Nephron progenitor cell (in vitro differentiated cells): ENCODE measurements around the gene MAPK12.

Source experiments
- DNase-seq: peaks from one replicate; pipeline ENCODE4 v3.0.0; 2021
- H3K27ac Mint-ChIP-seq: 2 replicates; pipeline ENCODE4 v1.8.0; 2021; ENCODE audit warnings: mild to moderate bottlenecking, moderate library complexity, mixed read lengths
- H3K27me3 Mint-ChIP-seq: 2 replicates; pipeline ENCODE4 v1.8.0; 2021; ENCODE audit warnings: mild to moderate bottlenecking, low read depth, mixed read lengths; ENCODE audit not compliant: poor library complexity
- H3K36me3 Mint-ChIP-seq: 2 replicates; pipeline ENCODE4 v1.8.0; 2021; ENCODE audit warnings: low read depth, mixed read lengths
- H3K4me1 Mint-ChIP-seq: 2 replicates; pipeline ENCODE4 v1.8.0; 2021; ENCODE audit warnings: mixed read lengths
- H3K4me3 Mint-ChIP-seq: 2 replicates; pipeline ENCODE4 v1.8.0; 2021; ENCODE audit warnings: mild to moderate bottlenecking, moderate library complexity, mixed read lengths
- H3K9me3 Mint-ChIP-seq: 2 replicates; pipeline ENCODE4 v1.8.0; 2021; ENCODE audit warnings: mild to moderate bottlenecking, moderate library complexity, mixed read lengths
- CTCF ChIP-seq: fragments of 200-600 bp; sonication (generic); IDR thresholded peaks from 2 replicates; pipeline ENCODE4 v1.5.0; 2021; ENCODE audit warnings: antibody characterized with exemption

The MAPK12 gene

GRCh38 chr22:50297510-50298265, 36.2 kb upstream of the MAPK12 start:
- Mint-ChIP-seq H3K27me3 (peaks cover 9% of the 10 kb centered on the region), H3K4me1 (peaks cover 46% of the 10 kb centered on the region), H3K4me3 (no peak overlapping the region), H3K27ac (no peak overlapping the region), H3K9me3 (no peaks in the 10 kb centered on the region), H3K36me3 (peaks cover 4% of the 10 kb centered on the region)
- no peak for TF ChIP-seq CTCF
- DNase-seq = no peak

GRCh38 chr22:50296658-50297490, 35.4 kb upstream of the MAPK12 start:
- peaks cover 4% of the 10 kb centered on the region for H3K36me3 Mint-ChIP-seq
- H3K27me3 Mint-ChIP-seq = peaks cover 9% of the 10 kb centered on the region
- DNase-seq = no peak
- no peaks in the 10 kb centered on the region for H3K9me3 Mint-ChIP-seq
- H3K4me3 Mint-ChIP-seq = no peak overlapping the region
- peaks cover 46% of the 10 kb centered on the region for H3K4me1 Mint-ChIP-seq
- no peak for TF ChIP-seq CTCF
- H3K27ac Mint-ChIP-seq = no peak overlapping the region

GRCh38 chr22:50294319-50294656, 32.8 kb upstream of the MAPK12 start:
- Mint-ChIP-seq H3K27me3 (peaks cover 9% of the 10 kb centered on the region), H3K9me3 (no peaks in the 10 kb centered on the region), H3K36me3 (peaks cover 4% of the 10 kb centered on the region), H3K27ac (no peak overlapping the region), H3K4me3 (no peak overlapping the region), H3K4me1 (peaks cover 36% of the 10 kb centered on the region)
- no peak for TF ChIP-seq CTCF
- DNase-seq = no peak

- Mint-ChIP-seq H3K36me3 (peaks cover 4% of the 10 kb centered on the region), H3K4me3 (no peak overlapping the region), H3K4me1 (peaks cover 36% of the 10 kb centered on the region), H3K27ac (no peak overlapping the region), H3K27me3 (peaks cover 9% of the 10 kb centered on the region), H3K9me3 (no peaks in the 10 kb centered on the region)
- peak; percentile 85 for DNase-seq
- no peak for TF ChIP-seq CTCF
These were observed 32.2 kb upstream of the MAPK12 start for GRCh38 chr22:50293441-50294318.

GRCh38 chr22:50292643-50293440, 31.4 kb upstream of the MAPK12 start:
- Mint-ChIP-seq H3K9me3 (no peaks in the 10 kb centered on the region), H3K4me1 (peaks cover 31% of the 10 kb centered on the region), H3K27me3 (peaks cover 7% of the 10 kb centered on the region), H3K4me3 (no peak overlapping the region), H3K36me3 (peaks cover 4% of the 10 kb centered on the region), H3K27ac (no peak overlapping the region)
- no peak for DNase-seq
- no peak for TF ChIP-seq CTCF
